ENCODE results near the gene RSAD2. TPM values are rescaled to one million over a fixed set of nuclear protein-coding genes. Genes with fewer than 3 reads are reported as not detected.
"Not testable (repeated sequence)": the region's sequence is repeated elsewhere in the genome, so short reads cannot be mapped to it uniquely, and the experiment has no call there.

RSAD2 gene
- total RNA-seq, 4 donors from 2014 or later, result 3.7 to 7.0 (median 5.8) TPM

GRCh38 chr2:6933911-6934310 lies 56.3 kb downstream of the RSAD2 start:
- DNase-seq (ENCODE audit: extremely low spot score), result no peak
- no peaks in the 10 kb centered on the region for H3K9me3 ChIP-seq
- no peaks in the 10 kb centered on the region for H3K36me3 ChIP-seq
- no peak overlapping the region for H3K4me3 ChIP-seq
- intact Hi-C loops (cut with DNase I), result no loop called here
- 76% methylated on average over 3 of the region's 3 CpGs for WGBS
- no peak for TF ChIP-seq EP300 (IDR thresholded peaks at IDR 0.05)
- TF ChIP-seq CTCF (IDR thresholded peaks at IDR 0.05), result no peak
- no peak for TF ChIP-seq POLR2AphosphoS5 (IDR thresholded peaks at IDR 0.05)
- no peak for TF ChIP-seq POLR2A (IDR thresholded peaks at IDR 0.05; ENCODE audit: low read depth)
- no peaks in the 10 kb centered on the region for H3K27me3 ChIP-seq
- peaks cover 0 to 8% (median 3%) of the 10 kb centered on the region in 4 donors for H3K4me1 ChIP-seq
- no peak overlapping the region for H3K27ac ChIP-seq (replicated peaks in 1 of 4)

- intact Hi-C loops (cut with DNase I), result no loop called here
- Histone ChIP-seq H3K4me3 (no peak overlapping the region), H3K27me3 (no peaks in the 10 kb centered on the region), H3K27ac (replicated peaks in 1 of 4) (no peak overlapping the region), H3K36me3 (no peaks in the 10 kb centered on the region), H3K4me1 (peaks cover 0 to 7% (median 3%) of the 10 kb centered on the region in 4 donors), H3K9me3 (no peaks in the 10 kb centered on the region)
- 86% methylated on average over 1 of the region's 1 CpG for WGBS
- DNase-seq (ENCODE audit: extremely low spot score), result no peak
- no peak for TF ChIP-seq EP300 (IDR thresholded peaks at IDR 0.05)
- no peak for TF ChIP-seq CTCF (IDR thresholded peaks at IDR 0.05)
Measured at GRCh38 chr2:6934345-6934744, 56.8 kb downstream of the RSAD2 start.

- WGBS, result 83% methylated on average over 11 of the region's 11 CpGs
- Histone ChIP-seq H3K27me3 (no peaks in the 10 kb centered on the region), H3K9me3 (no peaks in the 10 kb centered on the region), H3K27ac (replicated peaks in 1 of 4) (no peak overlapping the region), H3K4me3 (no peak overlapping the region), H3K36me3 (no peaks in the 10 kb centered on the region), H3K4me1 (peaks cover 0 to 6% (median under 1%) of the 10 kb centered on the region in 4 donors)
- DNase-seq (ENCODE audit: extremely low spot score), result peak; percentile 31
- TF ChIP-seq CTCF (IDR thresholded peaks at IDR 0.05) (no peak), EP300 (IDR thresholded peaks at IDR 0.05) (no peak), POLR2A (IDR thresholded peaks at IDR 0.05; ENCODE audit: low read depth) (no peak), POLR2AphosphoS5 (IDR thresholded peaks at IDR 0.05) (no peak)
- intact Hi-C loops (cut with DNase I), result no loop called here
Measured at GRCh38 chr2:6934758-6935651, 57.4 kb downstream of the RSAD2 start.

- H3K27me3 ChIP-seq; intact Hi-C loops (cut with DNase I); H3K27ac ChIP-seq (replicated peaks in 1 of 4); H3K4me3 ChIP-seq; H3K36me3 ChIP-seq; H3K9me3 ChIP-seq; DNase-seq (ENCODE audit: extremely low spot score); H3K4me1 ChIP-seq: not testable (repeated sequence)
- 92% methylated on average over 4 of the region's 4 CpGs for WGBS
Measured at GRCh38 chr2:6935652-6936020, 58.1 kb downstream of the RSAD2 start.

GRCh38 chr2:6937157-6937556 lies 59.6 kb downstream of the RSAD2 start:
- peaks cover 0 to 14% (median 4%) of the 10 kb centered on the region in 4 donors for H3K36me3 ChIP-seq
- no peak overlapping the region for H3K27ac ChIP-seq (replicated peaks in 1 of 4)
- WGBS, result 100% methylated on average over 2 of the region's 2 CpGs
- peaks cover 0 to 6% (median 0%) of the 10 kb centered on the region in 4 donors for H3K4me1 ChIP-seq
- H3K9me3 ChIP-seq, result no peaks in the 10 kb centered on the region
- intact Hi-C loops (cut with DNase I), result no loop called here
- no peak overlapping the region for H3K4me3 ChIP-seq
- DNase-seq (ENCODE audit: extremely low spot score), result peak; percentile 62
- no peaks in the 10 kb centered on the region for H3K27me3 ChIP-seq
- TF ChIP-seq POLR2AphosphoS5 (IDR thresholded peaks at IDR 0.05) (no peak), CTCF (IDR thresholded peaks at IDR 0.05) (no peak), POLR2A (IDR thresholded peaks at IDR 0.05; ENCODE audit: low read depth) (no peak), EP300 (IDR thresholded peaks at IDR 0.05) (no peak)

All from esophagus muscularis mucosa (tissue), 4 donors.